ENCODE measurements around the gene TSPAN4. TPM values are rescaled to one million over a fixed set of nuclear protein-coding genes. Genes with fewer than 3 reads are reported as not detected.

Gene TSPAN4
- total RNA-seq, 4 donors from 2014 or later, result 145 to 234 (median 175) TPM

GRCh38 chr11:802018-802617, 40.5 kb upstream of the TSPAN4 start:
- DNase-seq (ENCODE audit: low spot score), result no peak
- no peak for TF ChIP-seq CTCF (IDR thresholded peaks at IDR 0.05)
- no peak for ATAC-seq (ENCODE audit: low FRiP score)

DNA sequence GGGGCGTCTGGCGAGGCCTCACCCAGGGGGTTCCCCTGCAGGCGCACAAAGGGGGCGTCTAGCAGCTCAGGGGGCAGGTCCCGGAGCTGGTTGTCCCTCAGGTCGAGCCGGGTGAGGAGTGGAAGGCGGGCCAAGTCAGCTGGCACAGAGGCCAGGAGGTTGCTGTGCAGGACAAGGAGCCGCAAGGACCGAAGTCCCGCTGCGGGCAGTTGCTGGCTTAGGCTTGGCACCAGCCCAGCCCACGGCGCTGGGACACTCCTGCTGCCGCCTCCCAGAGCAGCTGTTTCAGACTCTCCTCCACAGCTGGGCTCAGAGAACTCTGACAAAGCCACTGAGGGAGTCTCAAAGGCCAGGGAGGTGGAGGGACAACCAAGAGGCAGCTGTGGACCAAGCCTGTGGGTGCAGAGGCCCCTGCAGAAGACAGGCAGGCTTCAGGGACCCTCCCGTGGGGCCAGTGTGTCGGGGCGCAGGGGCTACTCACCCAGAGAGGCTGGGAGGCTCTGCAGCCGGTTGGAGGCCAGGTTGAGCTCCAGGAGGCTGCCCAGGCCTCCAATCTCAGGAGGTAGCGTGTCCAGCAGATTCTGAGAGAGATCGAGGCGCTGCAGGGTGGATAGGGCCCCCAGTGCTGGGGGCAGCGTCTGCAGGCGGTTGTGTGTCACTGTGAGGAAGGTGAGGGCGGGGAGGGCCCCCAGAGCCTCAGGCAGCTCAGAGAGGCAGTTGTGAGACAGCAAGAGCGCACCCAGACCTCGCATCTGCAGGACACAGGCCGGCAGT, 39.8 kb upstream of the TSPAN4 start:
- ATAC-seq (ENCODE audit: low FRiP score), result no peak
- no peak for TF ChIP-seq CTCF (IDR thresholded peaks at IDR 0.05)
- no peak for DNase-seq (ENCODE audit: low spot score)

- DNase-seq (ENCODE audit: low spot score) (no peak), ATAC-seq (ENCODE audit: low FRiP score) (no peak)
- no peak for TF ChIP-seq CTCF (IDR thresholded peaks at IDR 0.05)
These were observed 39.2 kb upstream of the TSPAN4 start for GRCh38 chr11:803467-803742.

GRCh38 chr11:803770-804598, 38.7 kb upstream of the TSPAN4 start:
- no peak for TF ChIP-seq CTCF (IDR thresholded peaks at IDR 0.05)

GRCh38 chr11:804599-804964, 38.1 kb upstream of the TSPAN4 start:
- no peak for ATAC-seq (ENCODE audit: low FRiP score)
- DNase-seq (ENCODE audit: low spot score), result no peak
- no peak for TF ChIP-seq CTCF (IDR thresholded peaks at IDR 0.05)

More at GRCh38 chr11:803770-804598, 38.7 kb upstream of the TSPAN4 start:
- ATAC-seq (ENCODE audit: low FRiP score) (no peak), DNase-seq (ENCODE audit: low spot score) (no peak)

- no peak for ATAC-seq (ENCODE audit: low FRiP score)
These were observed 34.0 kb upstream of the TSPAN4 start for GRCh38 chr11:808427-809286.

More at GRCh38 chr11:808427-809286, 34.0 kb upstream of the TSPAN4 start:
- TF ChIP-seq CTCF (IDR thresholded peaks at IDR 0.05), result no peak
- DNase-seq (ENCODE audit: low spot score), result no peak

Data from omental fat pad (tissue), 4 donors.